ENCODE results near the gene ARL5C. TPM values are rescaled to one million over a fixed set of nuclear protein-coding genes. Genes with fewer than 3 reads are reported as not detected.

ARL5C gene
- total RNA-seq, 1 donor from 2014 or later = not detected

DNA sequence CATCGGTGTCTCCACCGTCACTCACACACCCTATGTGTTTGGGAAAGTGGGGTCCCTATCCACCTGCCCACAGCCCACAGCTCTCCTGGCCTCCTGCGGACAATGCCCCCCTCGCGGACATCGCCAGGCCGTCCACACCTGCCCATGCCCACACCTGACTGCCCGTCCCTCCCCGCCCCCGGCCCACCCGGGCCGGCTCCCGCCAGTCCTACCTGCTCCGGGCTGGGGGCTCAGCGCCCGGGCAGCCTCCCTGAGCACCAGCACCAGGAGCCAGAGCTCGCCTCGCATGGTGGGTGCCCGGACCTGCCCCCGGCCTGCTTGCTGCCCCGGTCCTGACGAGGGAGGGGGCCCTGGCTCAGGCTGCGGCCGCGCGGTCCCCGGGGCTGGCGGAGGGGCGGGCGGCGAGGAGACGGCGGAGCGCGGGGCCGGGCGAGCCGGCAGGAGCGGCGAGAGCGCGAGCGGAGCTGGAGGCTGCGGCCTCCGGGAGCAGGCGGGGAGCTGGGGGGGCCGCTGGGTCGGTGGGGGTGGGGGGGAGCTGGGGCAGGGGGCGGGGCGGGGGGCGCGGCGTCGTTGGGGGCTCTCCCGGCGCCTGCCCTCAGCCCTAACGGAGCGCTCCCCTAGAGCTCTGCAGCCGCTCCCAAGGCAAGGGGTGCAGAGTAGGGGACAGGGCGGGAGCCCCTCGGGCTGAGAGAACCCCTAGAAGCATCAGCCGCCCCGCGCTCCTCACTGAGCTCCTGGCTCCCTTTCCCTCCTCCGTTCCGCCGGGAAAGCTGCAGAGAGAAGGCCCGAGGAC, 14.6 kb downstream of the ARL5C start, which contains the start of gene PLXDC1:
Gene PLXDC1 (minus strand): TSS at position 488 of the 793 bp plus-strand sequence. CDS start 200 bp downstream, at position 288.
- TF ChIP-seq, protein P1, sequence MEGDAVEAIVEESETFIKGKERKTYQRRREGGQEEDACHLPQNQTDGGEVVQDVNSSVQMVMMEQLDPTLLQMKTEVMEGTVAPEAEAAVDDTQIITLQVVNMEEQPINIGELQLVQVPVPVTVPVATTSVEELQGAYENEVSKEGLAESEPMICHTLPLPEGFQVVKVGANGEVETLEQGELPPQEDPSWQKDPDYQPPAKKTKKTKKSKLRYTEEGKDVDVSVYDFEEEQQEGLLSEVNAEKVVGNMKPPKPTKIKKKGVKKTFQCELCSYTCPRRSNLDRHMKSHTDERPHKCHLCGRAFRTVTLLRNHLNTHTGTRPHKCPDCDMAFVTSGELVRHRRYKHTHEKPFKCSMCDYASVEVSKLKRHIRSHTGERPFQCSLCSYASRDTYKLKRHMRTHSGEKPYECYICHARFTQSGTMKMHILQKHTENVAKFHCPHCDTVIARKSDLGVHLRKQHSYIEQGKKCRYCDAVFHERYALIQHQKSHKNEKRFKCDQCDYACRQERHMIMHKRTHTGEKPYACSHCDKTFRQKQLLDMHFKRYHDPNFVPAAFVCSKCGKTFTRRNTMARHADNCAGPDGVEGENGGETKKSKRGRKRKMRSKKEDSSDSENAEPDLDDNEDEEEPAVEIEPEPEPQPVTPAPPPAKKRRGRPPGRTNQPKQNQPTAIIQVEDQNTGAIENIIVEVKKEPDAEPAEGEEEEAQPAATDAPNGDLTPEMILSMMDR (IDR thresholded peaks at IDR 0.05; ENCODE audit: insufficient read depth, low read depth, low read length) = no peak
- TF ChIP-seq EZH2 (IDR thresholded peaks at IDR 0.05; ENCODE audit: insufficient read depth, low read length) = peak; percentile 89
- H2AFZ ChIP-seq (ENCODE audit: low read depth, low read length) = peak within 1 kb of the TSS; percentile 41
- no peak within 1 kb of the TSS for H3K27ac ChIP-seq (ENCODE audit: low read depth, low read length)
- peaks cover 21% of the 10 kb centered on the region for H3K27me3 ChIP-seq (ENCODE audit: insufficient read depth, low read length)
- H3K9ac ChIP-seq (ENCODE audit: low read length) = peak within 1 kb of the TSS; percentile 2
- H3K79me2 ChIP-seq (ENCODE audit: insufficient read depth, low read length) = no peaks in the 10 kb centered on the region
- H3K4me1 ChIP-seq (ENCODE audit: insufficient read depth, low read length) = peaks cover 14% of the 10 kb centered on the region
- H3K9me3 ChIP-seq (ENCODE audit: insufficient read depth, low read depth, low read length) = no peaks in the 10 kb centered on the region
- Mint-ChIP-seq H3K27me3 (ENCODE audit: low read depth, unreplicated experiment) (peaks cover 30% of the 10 kb centered on the region), H3K27ac (ENCODE audit: unreplicated experiment) (peak within 1 kb of the TSS; percentile 82), H3K4me3 (ENCODE audit: unreplicated experiment) (peak within 1 kb of the TSS; percentile 94), H3K36me3 (ENCODE audit: low read depth, unreplicated experiment) (no peaks in the 10 kb centered on the region), H3K9me3 (ENCODE audit: unreplicated experiment) (no peaks in the 10 kb centered on the region), H3K4me1 (ENCODE audit: low read depth, unreplicated experiment) (peaks cover 14% of the 10 kb centered on the region)
- peak within 1 kb of the TSS; percentile 61 for H3K4me3 ChIP-seq (ENCODE audit: insufficient read depth, low read depth, low read length)
- DNase-seq (ENCODE audit: low read depth) = no peak
- H4K20me1 ChIP-seq (ENCODE audit: insufficient read depth, low read length) = no peaks in the 10 kb centered on the region
- no peaks in the 10 kb centered on the region for H3K36me3 ChIP-seq (ENCODE audit: insufficient read depth, low read length)
- peak within 1 kb of the TSS; percentile 96 for H3K4me2 ChIP-seq (ENCODE audit: low read length)
- FAIRE-seq = no peak

GRCh38 chr17:39150795-39151149, 15.2 kb downstream of the ARL5C start:
- peaks cover 14% of the 10 kb centered on the region for H3K4me1 Mint-ChIP-seq (ENCODE audit: low read depth, unreplicated experiment)
- FAIRE-seq (no peak), DNase-seq (ENCODE audit: low read depth) (no peak)
- no peaks in the 10 kb centered on the region for H3K36me3 ChIP-seq (ENCODE audit: insufficient read depth, low read length)
- peak overlapping the region; percentile 73 for H3K4me2 ChIP-seq (ENCODE audit: low read length)
- no peak overlapping the region for H3K9ac ChIP-seq (ENCODE audit: low read length)
- H3K4me3 Mint-ChIP-seq (ENCODE audit: unreplicated experiment) = peak overlapping the region; percentile 81
- peaks cover 21% of the 10 kb centered on the region for H3K27me3 ChIP-seq (ENCODE audit: insufficient read depth, low read length)
- TF ChIP-seq, protein P1 (IDR thresholded peaks at IDR 0.05; ENCODE audit: insufficient read depth, low read depth, low read length) = no peak
- TF ChIP-seq EZH2 (IDR thresholded peaks at IDR 0.05; ENCODE audit: insufficient read depth, low read length) = no peak
- no peaks in the 10 kb centered on the region for H3K79me2 ChIP-seq (ENCODE audit: insufficient read depth, low read length)
- H3K27ac ChIP-seq (ENCODE audit: low read depth, low read length) = no peak overlapping the region
- no peak overlapping the region for H3K27ac Mint-ChIP-seq (ENCODE audit: unreplicated experiment)
- no peak overlapping the region for H2AFZ ChIP-seq (ENCODE audit: low read depth, low read length)
- no peaks in the 10 kb centered on the region for H4K20me1 ChIP-seq (ENCODE audit: insufficient read depth, low read length)
- H3K4me3 ChIP-seq (ENCODE audit: insufficient read depth, low read depth, low read length) = no peak overlapping the region
- no peaks in the 10 kb centered on the region for H3K9me3 ChIP-seq (ENCODE audit: insufficient read depth, low read depth, low read length)
- H3K27me3 Mint-ChIP-seq (ENCODE audit: low read depth, unreplicated experiment) = peaks cover 29% of the 10 kb centered on the region
- no peaks in the 10 kb centered on the region for H3K36me3 Mint-ChIP-seq (ENCODE audit: low read depth, unreplicated experiment)
- H3K4me1 ChIP-seq (ENCODE audit: insufficient read depth, low read length) = peaks cover 14% of the 10 kb centered on the region
- no peaks in the 10 kb centered on the region for H3K9me3 Mint-ChIP-seq (ENCODE audit: unreplicated experiment)

- Histone ChIP-seq H3K79me2 (ENCODE audit: insufficient read depth, low read length) (no peaks in the 10 kb centered on the region), H3K4me1 (ENCODE audit: insufficient read depth, low read length) (peaks cover 14% of the 10 kb centered on the region), H4K20me1 (ENCODE audit: insufficient read depth, low read length) (no peaks in the 10 kb centered on the region), H3K36me3 (ENCODE audit: insufficient read depth, low read length) (no peaks in the 10 kb centered on the region), H3K27ac (ENCODE audit: low read depth, low read length) (no peak overlapping the region), H3K9ac (ENCODE audit: low read length) (no peak overlapping the region), H3K4me3 (ENCODE audit: insufficient read depth, low read depth, low read length) (no peak overlapping the region), H3K4me2 (ENCODE audit: low read length) (no peak overlapping the region), H3K9me3 (ENCODE audit: insufficient read depth, low read depth, low read length) (no peaks in the 10 kb centered on the region), H3K27me3 (ENCODE audit: insufficient read depth, low read length) (peaks cover 21% of the 10 kb centered on the region), H2AFZ (ENCODE audit: low read depth, low read length) (no peak overlapping the region)
- Mint-ChIP-seq H3K4me1 (ENCODE audit: low read depth, unreplicated experiment) (peaks cover 14% of the 10 kb centered on the region), H3K27me3 (ENCODE audit: low read depth, unreplicated experiment) (peaks cover 29% of the 10 kb centered on the region), H3K9me3 (ENCODE audit: unreplicated experiment) (no peaks in the 10 kb centered on the region), H3K36me3 (ENCODE audit: low read depth, unreplicated experiment) (no peaks in the 10 kb centered on the region), H3K27ac (ENCODE audit: unreplicated experiment) (no peak overlapping the region), H3K4me3 (ENCODE audit: unreplicated experiment) (peak overlapping the region; percentile 75)
- DNase-seq (ENCODE audit: low read depth) (no peak), FAIRE-seq (no peak)
- TF ChIP-seq, protein P1 (IDR thresholded peaks at IDR 0.05; ENCODE audit: insufficient read depth, low read depth, low read length) = no peak
- TF ChIP-seq EZH2 (IDR thresholded peaks at IDR 0.05; ENCODE audit: insufficient read depth, low read length) = no peak
Measured at GRCh38 chr17:39150104-39150634, 15.8 kb downstream of the ARL5C start.
